DMS79 (cell line): ENCODE data around the gene CIP2A.
"Not testable (repeated sequence)": the region's sequence is repeated elsewhere in the genome, so short reads cannot be mapped to it uniquely, and the experiment has no call there.

ENCODE experiments used
- DNase-seq: peaks from one replicate; lab custom pipeline; 2025; lab: John Stamatoyannopoulos, UW

Gene CIP2A

GRCh38 chr3:108589081-108589997, at the start of gene CIP2A, which contains the start of gene DZIP3:
Gene CIP2A (minus strand): TSS chr3:108589438. CDS start chr3:108589375, 63 bp downstream.
Gene DZIP3 (plus strand): TSS chr3:108589722. CDS start chr3:108605407, 15,685 bp downstream.
- DNase-seq, result peak; percentile 93

- no peak for DNase-seq
Measured at GRCh38 chr3:108629974-108630373, 40.7 kb upstream of the CIP2A start.

- DNase-seq, result no peak
Measured at GRCh38 chr3:108623504-108623903, 34.3 kb upstream of the CIP2A start.

- no peak for DNase-seq
Measured at GRCh38 chr3:108620250-108620649, 31.0 kb upstream of the CIP2A start.

- not testable (repeated sequence) for DNase-seq
Measured at GRCh38 chr3:108616090-108616489, 26.9 kb upstream of the CIP2A start.

- no peak for DNase-seq
Measured at GRCh38 chr3:108610651-108611050, 21.4 kb upstream of the CIP2A start.

GRCh38 chr3:108608750-108609149, 19.5 kb upstream of the CIP2A start:
- no peak for DNase-seq

GRCh38 chr3:108605491-108605890, 16.3 kb upstream of the CIP2A start:
- no peak for DNase-seq

GRCh38 chr3:108605028-108605427, 15.8 kb upstream of the CIP2A start:
- DNase-seq, result no peak

GRCh38 chr3:108603691-108604090, 14.5 kb upstream of the CIP2A start:
- no peak for DNase-seq

GRCh38 chr3:108602935-108603294, 13.7 kb upstream of the CIP2A start:
- DNase-seq, result no peak

- no peak for DNase-seq
Measured at GRCh38 chr3:108602249-108602934, 13.2 kb upstream of the CIP2A start.

- no peak for DNase-seq
Measured at GRCh38 chr3:108599677-108600409, 10.6 kb upstream of the CIP2A start.

GRCh38 chr3:108598375-108598774, 9.1 kb upstream of the CIP2A start:
- no peak for DNase-seq

GRCh38 chr3:108595321-108595720, 6.1 kb upstream of the CIP2A start:
- DNase-seq, result no peak

GRCh38 chr3:108590460-108590859, 1.2 kb upstream of the CIP2A start:
- DNase-seq, result no peak

GRCh38 chr3:108589998-108590323, 723 bp upstream of the CIP2A start:
- no peak for DNase-seq

GRCh38 chr3:108588601-108589000, 637 bp downstream of the CIP2A start:
- DNase-seq, result no peak

GRCh38 chr3:108578064-108578463, 11.2 kb downstream of the CIP2A start:
- no peak for DNase-seq

- no peak for DNase-seq
Measured at GRCh38 chr3:108569336-108569735, 19.9 kb downstream of the CIP2A start.

- no peak for DNase-seq
Measured at GRCh38 chr3:108566599-108566998, 22.6 kb downstream of the CIP2A start.

- DNase-seq, result no peak
Measured at GRCh38 chr3:108565506-108565905, 23.7 kb downstream of the CIP2A start.

GRCh38 chr3:108564564-108564963, 24.7 kb downstream of the CIP2A start:
- no peak for DNase-seq
